ENCODE data around the gene STPG3.

GRCh38 chr9:137266162-137266527 is 15.1 kb downstream of the STPG3 start:
- TF ChIP-seq POLR2A (IDR thresholded peaks at IDR 0.05) = no peak
- TF ChIP-seq CTCF (IDR thresholded peaks at IDR 0.05) = no peak

Data from vagina (tissue), 2 donors.